RPMI7951 (cell line): ENCODE results near the gene VARS2. TPM values are rescaled to one million over a fixed set of nuclear protein-coding genes. Genes with fewer than 3 reads are reported as not detected.

Source experiments
- DNase-seq: peaks from one replicate; pipeline ENCODE4 v3.0.0-alpha.2; 2012; ENCODE audit warnings: low read depth
- total RNA-seq: library from RNA; depleted of rRNA; stranded (reverse); fragments of >200 nt; shearing (Covaris generic); gene quantifications from 2 replicates; pipeline ENCODE4 v1.2.3, GENCODE V29; 2014

The VARS2 gene
- total RNA-seq, 1 experiment from 2014 or later = 9.5 TPM

DNA sequence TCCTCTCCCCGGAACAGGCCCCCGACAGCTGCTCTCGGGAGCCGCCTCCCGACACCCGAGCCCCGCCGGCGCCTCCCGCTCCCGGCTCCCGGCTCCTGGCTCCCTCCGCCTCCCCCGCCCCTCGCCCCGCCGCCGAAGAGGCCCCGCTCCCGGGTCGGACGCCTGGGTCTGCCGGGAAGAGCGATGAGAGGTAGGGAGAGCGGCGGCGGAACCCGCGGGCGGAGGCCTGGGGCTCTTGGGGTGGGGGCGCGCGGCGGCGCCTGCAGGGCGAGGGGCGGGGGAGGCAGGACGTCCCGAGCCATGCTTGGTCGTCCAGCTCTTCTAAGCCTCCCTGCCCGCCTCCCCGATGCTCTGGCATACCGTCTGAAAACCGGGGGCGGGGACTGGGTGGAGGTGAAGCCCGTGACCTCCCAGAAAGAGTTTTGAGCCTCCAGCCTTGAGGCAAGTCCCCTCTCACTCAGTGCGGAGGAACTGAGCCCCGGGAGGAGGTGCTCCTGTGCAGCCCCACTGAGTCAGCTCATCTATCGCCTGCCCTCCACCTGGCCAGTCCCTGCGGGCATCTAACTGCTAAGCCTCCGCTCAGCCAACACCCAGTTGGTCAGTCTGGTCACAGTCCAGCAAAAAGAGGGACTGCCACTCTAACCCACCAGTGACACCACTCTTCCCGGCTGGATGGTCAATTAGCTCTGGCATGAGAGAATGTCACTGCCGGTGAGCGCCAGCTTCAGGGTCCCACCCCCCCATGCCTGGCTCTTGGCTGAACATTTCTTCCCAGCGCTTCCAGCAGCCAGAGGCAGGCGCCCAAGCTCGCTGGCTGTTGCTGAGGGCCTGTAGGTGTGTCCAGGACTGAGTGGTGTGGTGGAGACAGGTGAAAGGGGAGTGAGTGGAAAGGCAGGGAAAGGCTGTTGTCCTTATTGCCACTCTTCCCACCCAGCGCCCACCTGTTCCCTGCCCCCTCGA is 29.2 kb upstream of the VARS2 start:
- DNase-seq = peak; percentile 64

DNA sequence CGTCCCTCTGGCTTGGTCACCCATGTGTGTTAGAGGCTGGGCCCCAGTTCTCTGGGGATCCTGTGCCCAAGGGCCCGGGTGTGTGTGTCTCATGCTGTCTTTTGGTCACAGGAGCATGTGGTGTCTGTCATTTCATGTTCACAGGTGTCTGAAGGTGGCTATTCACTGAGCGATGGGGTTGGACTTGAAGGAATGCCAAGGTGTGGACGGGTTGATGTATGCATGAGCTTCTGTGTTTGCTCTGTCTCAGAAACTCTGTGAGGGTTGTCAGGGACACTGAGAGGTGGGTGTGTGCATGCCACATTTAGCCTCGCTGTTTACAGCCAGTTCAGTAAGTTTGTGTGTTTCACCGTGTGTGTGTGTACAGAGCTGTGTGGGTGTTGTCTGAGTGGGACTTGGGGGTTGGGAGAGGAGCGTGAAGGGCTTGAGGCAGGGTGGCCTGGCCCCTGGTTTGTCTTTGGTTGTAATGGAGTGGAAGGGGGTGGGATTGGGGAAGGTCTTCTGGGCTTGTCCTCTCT is 28.5 kb upstream of the VARS2 start:
- DNase-seq = peak; percentile 35

DNA sequence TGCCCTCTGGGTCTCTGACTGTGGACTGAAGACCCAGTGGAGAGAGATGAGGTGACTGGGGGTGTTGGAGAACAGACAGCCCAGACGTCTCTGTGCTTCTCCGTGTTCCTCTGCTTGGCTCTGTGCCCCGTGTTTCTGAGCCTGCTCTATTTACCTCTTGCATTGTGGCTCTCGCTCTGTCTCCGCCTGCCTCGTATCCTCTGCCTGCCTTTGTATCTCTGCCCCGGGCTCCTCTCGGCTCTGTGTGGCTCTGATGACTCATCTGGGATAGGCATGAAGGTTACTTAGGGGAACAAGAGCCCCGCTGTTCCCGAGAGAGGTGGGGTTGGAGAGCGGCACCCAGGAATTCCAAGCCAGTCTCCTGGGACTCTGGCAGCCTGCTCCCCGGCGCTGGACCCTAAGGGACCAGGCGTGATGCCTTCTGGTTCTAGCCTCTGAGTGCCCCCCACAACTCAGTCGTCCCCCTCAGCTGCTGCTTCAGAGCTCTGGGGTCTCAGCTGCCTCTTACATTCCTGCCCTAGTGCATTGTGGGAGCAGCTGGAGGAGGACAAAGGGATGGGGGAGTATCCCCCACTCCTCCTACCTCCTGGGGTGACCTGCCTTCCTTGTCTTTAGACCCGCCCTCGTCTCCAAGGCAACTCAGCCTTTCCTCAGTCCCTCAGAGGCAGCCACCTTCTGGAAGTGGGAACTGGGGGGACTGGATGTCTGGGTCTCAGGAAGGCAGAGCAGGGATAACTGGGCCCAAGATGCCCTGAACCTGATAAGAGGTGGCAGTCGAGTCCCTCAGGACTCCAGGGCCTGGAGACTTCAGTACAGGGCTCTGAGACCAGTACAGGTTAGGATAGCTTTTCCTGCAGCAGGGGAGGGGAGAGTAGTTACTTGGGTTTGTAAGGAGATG is 27.8 kb upstream of the VARS2 start:
- peak; percentile 97 for DNase-seq

DNA sequence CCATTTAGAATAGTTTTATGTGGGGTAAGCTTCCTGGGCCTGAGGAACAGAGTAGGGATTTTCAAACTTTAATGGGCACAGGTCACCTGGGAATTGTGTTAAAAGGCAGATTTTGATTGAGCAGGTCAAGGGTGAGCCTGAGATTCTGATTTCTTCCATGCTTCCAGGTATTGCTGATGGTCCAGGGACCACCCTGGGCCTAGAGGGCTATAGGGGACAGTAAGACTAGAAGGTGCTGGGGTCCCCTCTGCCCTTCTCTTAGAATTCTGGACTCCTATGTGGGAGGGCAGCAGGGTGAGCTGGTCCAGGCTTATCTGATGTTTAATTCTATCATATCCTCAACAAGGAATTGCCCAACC is 27.2 kb upstream of the VARS2 start:
- DNase-seq = no peak

DNA sequence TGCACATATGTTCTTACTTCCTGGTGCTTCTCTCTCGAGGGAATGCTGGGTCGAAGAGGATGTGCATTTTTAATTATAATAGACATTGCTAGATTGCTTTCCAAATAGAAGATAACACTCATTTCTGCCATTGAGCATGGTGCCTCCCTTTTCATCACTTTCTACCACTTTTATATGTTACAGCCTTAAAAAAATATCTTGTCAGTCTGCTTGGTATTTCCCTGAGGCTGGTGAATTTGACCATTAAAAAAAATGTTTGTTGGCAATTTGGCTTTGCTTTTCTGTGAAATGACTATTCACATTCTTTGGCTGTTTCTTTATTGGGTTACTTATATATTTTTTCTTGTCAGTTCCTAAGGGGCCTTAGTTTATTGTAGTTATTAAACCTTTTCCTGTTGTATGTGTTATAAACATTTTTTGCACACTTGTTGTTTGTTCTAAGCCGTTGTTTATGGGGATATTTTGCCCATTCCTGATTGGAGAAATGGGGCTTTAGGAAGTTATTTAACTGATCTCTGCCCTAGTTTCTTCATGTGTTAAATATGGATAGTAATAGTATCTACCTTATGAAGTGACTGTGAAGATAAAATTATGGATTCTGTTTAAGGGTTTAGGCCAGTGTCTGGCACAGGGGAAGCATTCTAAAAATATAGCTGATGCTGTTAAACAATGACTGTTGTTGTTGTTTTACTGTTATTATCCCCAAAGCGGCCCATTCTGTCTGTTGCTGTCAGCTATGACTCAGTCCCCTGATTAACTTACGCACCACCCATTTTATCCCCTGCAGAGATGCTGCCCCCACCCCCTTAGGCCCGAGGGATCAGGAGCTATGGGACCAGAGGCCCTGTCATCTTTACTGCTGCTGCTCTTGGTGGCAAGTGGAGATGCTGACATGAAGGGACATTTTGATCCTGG is 25.9 kb upstream of the VARS2 start:
- peak; percentile 68 for DNase-seq

DNA sequence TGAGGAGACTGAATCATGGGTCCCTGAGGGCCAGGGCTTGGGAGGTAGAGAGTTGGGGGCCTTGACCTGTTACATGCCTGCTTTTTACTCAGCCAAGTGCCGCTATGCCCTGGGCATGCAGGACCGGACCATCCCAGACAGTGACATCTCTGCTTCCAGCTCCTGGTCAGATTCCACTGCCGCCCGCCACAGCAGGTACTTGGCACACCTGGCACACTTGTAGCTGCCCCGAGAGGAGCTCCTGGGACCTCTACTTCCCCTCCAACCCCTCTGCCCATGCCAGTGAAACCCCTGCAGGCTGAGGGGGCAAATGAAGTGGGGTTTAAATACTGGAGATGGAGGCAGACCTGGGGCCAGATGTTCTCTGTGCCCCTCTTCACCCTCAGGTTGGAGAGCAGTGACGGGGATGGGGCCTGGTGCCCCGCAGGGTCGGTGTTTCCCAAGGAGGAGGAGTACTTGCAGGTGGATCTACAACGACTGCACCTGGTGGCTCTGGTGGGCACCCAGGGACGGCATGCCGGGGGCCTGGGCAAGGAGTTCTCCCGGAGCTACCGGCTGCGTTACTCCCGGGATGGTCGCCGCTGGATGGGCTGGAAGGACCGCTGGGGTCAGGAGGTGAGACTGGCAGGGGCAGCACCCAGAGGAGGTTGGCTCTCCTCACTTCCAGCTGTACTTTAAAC is 25.1 kb upstream of the VARS2 start:
- DNase-seq = no peak

DNA sequence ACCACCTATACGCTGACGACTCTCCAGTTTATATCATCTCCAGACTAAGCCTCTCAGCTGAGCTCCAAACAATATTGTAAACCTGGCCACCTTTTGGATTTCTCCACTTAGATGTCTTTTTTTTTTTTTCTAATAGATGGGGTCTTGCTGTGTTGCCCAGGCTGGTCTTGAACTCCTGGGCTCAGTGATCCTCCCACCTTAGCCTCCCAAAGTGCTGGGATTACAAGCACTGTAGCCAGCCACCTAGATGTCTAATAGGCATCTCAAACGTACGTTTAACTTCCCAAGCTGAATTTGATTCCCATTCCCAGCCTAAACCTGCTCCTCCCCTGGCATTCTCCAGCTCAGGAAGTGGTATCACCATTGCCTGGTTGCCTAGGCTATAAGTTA is 24.5 kb upstream of the VARS2 start:
- DNase-seq = no peak

DNA sequence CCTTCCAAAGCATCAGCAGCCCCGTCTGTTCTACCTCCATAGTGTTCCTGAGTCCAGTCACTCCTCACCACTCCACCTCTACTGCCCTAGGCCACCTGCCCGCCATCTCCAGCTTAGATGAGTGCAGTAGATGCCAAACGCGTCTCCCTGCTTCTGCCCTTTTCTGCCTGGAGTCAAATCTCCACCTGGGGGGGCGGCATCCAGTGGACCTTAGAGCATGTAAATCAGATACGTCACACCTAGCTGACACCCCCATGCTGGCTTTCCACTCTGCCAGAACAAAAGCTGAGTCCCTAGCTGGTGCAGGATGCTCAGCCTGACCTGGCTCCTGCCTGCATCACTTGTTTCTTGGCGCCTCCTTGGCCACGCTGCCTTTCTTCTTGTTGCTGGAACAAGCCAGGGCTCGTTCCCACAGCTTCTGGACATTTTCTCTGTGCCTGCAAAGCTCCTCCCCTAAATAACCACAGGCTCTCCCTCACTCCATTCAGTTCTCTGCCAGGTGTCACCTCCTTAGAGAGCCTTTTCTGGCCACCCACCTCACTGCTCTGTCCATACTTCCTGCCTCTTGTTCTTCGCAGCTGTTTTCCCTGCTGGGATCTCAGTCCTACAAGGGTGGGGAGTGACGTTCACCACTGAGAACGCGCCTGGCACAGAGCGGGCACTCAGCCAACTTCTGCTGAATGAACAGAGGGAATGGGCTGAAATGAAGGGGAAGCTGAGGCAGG is 24.0 kb upstream of the VARS2 start:
- no peak for DNase-seq

DNA sequence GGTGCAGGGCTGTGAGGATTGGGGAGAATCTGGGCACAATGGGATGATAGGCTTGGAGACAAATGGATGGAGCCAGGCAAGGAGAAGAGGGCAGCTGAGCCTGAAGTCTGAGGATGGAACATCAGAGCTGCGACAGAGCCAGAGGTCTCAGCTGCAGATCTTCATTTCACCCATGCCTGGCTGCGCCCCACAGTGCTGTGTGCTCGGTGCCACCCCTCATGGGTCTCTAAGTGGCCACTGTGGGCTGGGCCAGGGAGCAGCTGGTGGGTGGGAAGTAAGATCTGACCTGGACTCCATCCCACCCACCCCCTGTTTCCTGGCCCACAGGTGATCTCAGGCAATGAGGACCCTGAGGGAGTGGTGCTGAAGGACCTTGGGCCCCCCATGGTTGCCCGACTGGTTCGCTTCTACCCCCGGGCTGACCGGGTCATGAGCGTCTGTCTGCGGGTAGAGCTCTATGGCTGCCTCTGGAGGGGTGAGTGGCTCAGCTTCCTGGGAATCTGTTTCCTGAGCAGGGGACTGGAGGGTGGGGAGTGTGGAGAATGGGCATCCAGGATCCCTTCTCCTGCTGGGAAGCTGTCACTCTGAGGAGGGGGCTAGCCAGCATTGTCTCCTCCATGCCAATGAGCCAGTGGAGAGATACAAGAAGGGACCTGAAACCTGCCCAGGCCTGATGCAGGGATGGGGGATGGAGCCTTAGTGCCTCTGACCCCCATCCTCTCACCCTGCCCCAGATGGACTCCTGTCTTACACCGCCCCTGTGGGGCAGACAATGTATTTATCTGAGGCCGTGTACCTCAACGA is 23.2 kb upstream of the VARS2 start:
- no peak for DNase-seq

DNA sequence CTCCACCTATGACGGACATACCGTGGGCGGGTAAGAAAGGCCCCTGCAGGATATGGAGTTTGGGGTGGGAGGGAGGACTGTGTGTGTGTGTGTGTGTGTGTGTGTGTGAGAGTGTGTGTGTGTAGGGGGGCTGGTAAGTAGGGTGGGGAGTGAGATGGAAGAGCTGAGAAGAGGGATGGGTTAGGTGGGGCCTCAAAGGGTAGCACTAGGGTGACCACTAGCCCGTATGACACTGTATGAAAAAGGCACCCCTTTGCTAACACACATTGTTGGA is 22.7 kb upstream of the VARS2 start:
- DNase-seq = no peak

DNA sequence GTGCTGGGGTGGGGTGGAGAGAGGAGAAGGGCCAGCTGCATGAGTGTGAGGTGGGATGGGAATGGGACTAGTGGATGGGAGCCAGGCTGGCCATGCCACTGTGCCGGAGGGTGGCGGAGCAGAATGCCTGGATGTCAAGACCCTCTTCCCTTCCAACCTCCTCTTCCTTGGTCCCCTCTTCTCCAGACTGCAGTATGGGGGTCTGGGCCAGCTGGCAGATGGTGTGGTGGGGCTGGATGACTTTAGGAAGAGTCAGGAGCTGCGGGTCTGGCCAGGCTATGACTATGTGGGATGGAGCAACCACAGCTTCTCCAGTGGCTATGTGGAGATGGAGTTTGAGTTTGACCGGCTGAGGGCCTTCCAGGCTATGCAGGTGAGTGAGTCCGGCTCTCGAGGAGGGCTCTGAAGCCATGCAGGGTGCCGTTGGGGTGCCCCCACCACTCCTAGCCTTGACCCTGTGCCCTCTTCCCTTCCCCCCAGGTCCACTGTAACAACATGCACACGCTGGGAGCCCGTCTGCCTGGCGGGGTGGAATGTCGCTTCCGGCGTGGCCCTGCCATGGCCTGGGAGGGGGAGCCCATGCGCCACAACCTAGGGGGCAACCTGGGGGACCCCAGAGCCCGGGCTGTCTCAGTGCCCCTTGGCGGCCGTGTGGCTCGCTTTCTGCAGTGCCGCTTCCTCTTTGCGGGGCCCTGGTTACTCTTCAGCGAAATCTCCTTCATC is 22.1 kb upstream of the VARS2 start:
- DNase-seq = no peak

DNA sequence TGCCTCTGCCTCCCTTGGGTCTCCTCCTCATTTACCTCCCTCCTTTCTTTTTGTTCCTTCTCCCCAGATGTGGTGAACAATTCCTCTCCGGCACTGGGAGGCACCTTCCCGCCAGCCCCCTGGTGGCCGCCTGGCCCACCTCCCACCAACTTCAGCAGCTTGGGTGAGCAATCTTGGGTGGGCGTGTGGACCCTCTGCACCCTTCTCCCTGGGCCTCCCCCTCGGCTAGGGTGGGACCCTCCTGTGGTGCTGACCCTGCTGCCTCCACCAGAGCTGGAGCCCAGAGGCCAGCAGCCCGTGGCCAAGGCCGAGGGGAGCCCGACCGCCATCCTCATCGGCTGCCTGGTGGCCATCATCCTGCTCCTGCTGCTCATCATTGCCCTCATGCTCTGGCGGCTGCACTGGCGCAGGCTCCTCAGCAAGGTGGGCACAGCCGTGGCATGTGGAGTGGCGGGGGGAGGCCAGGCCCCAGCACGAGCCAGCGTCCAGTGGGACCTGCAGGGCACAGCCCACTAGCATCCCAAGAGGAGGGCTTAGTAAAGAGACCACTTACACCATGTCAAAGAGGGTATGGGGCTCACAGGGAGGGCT is 20.9 kb upstream of the VARS2 start:
- no peak for DNase-seq

DNA sequence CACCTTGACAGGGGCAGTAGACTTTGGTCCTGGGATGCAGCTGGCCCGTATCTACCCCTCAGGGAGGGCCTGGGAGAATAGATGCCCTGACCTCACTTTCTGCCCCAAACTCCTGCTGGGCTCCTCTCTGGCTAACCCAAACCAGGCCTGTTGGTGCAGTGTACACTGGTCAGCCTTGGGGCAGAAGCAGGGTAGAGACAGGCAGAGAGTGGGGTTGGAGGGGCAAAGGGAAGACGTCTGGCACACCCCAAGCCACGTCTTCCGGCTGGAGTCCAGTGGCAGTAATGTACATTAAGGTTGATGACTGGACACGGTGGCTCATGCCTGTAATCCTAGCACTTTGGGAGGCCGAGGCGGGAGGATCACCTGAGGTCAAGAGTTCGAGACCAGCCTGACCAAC is 20.4 kb upstream of the VARS2 start:
- DNase-seq = no peak

DNA sequence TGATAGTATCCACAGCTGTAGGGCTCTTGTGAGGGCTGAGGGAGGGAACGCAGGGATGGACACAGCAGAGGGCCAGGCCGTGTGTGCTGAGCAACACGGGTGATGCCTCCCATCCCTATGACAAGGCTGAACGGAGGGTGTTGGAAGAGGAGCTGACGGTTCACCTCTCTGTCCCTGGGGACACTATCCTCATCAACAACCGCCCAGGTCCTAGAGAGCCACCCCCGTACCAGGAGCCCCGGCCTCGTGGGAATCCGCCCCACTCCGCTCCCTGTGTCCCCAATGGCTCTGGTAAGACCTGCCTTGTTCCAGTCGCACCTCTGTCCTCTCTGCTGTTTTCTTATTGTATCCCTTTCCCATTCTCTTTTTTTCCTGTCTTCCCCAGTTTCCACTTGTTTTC is 19.7 kb upstream of the VARS2 start:
- no peak for DNase-seq

DNA sequence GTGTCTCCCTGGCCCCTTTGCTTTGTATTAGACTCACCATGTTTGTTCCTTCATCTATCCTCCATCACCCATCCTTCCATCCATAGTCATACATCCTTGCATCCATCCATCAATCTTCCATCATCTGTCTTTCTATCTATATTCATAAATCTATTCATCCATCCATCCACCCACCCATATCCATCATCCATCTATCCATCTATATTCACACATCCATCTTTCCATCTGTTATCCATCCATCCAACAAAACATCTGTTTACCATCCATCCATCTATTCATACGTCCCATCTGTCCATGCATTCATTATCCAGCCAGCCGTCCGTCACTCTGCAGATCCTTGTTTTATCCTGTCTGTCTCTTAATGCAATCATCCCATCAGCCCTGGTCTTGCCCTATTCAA is 19.1 kb upstream of the VARS2 start:
- DNase-seq = no peak

DNA sequence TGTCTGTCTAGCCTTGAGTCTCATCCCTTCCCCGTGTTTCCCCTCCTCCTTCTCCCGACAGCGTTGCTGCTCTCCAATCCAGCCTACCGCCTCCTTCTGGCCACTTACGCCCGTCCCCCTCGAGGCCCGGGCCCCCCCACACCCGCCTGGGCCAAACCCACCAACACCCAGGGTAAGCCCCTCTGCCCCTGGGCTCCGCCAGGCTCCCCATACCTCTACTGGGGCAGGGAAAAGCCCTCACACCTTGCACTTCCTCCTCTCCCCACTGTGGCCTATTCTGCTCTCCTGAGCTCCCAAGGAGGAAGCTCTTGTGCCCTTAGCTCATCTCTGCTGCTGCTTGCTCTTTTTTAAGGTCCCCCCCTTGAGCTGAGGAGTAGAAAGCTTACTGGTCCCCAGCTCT is 18.7 kb upstream of the VARS2 start:
- no peak for DNase-seq

DNA sequence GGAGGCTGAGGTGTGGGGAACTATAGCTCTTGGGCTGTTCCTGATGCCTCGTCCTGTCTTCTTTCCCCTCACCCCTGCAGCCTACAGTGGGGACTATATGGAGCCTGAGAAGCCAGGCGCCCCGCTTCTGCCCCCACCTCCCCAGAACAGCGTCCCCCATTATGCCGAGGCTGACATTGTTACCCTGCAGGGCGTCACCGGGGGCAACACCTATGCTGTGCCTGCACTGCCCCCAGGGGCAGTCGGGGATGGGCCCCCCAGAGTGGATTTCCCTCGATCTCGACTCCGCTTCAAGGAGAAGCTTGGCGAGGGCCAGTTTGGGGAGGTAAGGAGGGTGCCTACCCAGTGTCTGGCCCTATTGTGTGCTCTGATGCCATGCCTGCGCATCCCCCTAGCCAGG is 17.5 kb upstream of the VARS2 start:
- DNase-seq = no peak

DNA sequence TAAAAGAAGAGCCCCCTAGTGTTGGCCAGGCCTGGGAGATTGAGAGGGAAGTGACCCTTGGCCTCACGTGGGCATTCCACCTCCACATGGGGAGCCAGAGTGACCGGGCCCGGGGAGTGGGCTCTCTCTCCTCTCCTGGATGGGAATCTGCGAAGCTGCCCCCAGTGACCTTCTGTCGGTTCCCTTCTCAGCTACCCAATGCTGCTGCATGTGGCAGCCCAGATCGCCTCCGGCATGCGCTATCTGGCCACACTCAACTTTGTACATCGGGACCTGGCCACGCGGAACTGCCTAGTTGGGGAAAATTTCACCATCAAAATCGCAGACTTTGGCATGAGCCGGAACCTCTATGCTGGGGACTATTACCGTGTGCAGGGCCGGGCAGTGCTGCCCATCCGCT is 16.2 kb upstream of the VARS2 start:
- no peak for DNase-seq
